NOMO-1 treated with dmso at 0.1 percent for 144 hours (cell line): ENCODE data around the gene ELOF1.
A peak's percentile ranks its signal among the peaks of the same experiment; 100 is the strongest.

Source experiments
- DNase-seq: peaks from one replicate; lab custom pipeline; 2025; ENCODE audit not compliant: unreplicated experiment; lab: John Stamatoyannopoulos, UW

Gene ELOF1

DNA sequence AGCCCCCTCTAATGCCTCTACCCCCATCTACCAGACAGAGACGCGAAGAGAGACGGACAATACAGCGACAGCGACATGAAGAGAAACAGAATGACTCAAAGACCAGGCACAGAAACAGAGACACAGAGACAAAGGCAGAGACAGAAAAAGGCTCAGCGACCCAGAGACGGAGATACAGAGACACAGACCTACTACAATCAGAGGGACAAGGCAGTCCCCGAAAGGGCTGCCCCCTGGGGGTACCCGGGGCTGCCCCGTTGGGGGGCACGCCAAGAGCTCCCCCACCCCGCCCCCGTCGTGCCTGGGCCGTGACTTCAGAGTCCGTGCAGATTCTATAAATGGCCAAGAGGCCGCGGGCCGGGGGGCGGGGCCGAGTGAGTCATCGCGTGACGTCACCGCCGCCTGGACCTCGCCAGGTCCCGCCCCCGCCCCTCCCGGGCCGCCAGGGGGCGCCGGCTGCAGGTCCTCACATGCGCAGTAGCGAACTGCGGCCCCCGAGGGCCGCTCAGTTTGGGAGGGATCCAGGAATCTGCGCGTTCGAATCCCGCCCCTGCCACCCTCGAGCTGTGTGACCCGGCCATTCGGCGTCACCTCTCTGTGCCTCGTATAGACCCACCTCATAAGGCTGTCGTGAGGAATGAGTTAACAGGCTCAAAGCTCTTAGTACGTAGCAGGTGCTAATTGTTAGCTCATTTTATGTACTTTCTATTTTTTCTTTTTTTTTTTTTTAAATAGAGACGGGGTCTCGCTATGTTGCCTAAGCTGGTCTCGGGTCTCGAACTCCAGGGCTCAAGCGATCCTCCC lies 23.0 kb downstream of the ELOF1 start:
- peak; percentile 46 for DNase-seq

DNA sequence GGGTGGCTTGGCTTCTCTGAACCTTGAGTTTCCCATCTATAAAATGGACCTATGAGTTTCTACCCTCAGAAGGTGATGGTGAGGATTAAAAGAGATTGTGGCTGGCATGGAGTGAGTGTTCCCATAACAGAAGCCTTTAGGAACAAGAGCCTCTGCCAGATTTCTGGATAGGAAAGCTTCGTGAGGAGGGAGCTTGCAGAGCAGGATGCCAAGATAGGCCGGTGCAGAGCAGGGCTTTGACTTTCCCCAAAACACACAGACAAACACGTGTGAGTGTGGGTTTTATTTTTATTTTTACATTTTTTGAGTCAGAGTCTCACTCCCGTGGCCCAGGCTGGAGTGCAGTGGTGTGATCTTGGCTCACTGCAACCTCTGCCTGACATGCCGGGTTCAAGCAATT lies 24.1 kb downstream of the ELOF1 start:
- no peak for DNase-seq

DNA sequence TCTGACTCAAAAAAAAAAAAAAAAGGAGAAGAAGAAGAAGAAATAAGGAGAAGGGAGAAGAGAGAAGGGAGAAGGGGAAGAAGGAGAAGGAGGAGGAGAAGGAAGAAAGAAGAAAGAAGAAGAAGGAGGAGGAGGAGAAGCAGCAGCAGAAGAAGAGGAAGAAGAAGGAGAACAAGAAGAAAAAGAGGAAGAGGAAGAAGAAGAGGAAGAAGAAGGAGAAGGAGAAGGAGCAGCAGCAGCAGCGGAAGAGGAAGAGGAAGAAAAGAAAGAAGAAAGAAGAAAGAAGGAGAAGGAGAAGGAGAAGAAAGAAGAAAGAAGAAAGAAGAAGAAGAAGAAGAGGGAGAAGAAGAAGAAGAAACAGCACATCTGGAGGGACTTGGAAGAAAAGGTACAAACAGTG lies 24.5 kb downstream of the ELOF1 start:
- no peak for DNase-seq

DNA sequence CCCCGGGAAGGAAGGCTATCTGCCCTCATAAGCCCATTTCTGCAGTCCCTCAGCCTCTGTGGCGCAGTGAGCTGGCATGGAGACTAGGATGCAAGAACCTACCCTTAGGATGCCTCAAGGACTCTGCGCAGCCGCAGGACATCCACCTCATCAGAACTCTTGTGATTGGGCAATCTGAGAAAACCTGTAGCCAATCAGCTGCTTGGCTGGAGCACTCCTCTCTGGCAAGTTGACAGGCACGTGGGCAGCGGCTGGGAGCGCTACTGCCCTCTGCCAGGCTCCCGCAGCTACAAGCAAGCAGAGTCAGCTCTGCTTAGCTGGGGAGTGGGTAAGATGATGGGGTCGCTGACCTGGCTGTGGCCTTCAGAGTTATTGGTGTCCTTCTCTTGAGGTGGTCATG lies 28.6 kb downstream of the ELOF1 start:
- DNase-seq: peak; percentile 8

DNA sequence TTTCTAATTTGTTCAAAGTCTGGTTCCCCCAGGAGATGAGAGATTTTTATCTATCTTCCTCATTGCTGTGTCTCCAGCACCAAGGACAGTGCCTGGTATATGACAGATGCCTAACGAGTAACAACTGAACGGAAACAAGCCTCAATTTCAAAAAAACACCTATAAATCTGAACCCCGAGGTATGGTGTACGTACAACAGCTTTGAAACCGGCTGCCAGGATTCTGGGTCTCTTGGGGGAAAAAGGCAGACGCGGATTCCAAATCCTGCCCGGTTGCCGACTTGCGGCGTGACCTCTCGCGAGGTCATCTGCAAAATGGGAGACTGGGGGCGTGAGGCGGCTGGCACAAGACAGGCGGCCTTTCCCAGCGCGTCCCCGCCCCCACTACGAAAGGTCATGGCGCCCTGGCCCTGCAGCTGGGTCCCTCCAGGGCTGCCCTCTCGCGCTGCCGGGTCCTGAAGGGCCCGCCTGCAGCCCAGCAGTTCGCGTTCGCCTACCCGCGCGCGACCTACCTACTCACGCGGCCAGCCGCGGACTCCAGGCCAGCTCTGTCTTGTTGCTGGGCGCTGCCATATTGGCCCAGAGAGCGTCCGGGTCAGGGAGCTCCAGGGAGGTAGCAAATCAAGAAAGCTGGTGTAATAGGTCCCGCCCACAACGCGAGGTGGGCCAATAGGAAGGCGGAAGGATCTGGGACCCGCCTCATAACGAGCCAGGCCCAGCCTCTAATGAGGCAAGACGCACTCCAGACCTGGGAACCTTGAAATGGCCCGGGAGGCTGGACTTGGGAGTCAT lies 30.3 kb downstream of the ELOF1 start, which contains the start of gene ECSIT:
TSS of gene ECSIT (minus strand) at position 584 of the 791 bp plus-strand sequence. CDS start 9,964 bp downstream, outside the sequence.
- DNase-seq: peak; percentile 96

DNA sequence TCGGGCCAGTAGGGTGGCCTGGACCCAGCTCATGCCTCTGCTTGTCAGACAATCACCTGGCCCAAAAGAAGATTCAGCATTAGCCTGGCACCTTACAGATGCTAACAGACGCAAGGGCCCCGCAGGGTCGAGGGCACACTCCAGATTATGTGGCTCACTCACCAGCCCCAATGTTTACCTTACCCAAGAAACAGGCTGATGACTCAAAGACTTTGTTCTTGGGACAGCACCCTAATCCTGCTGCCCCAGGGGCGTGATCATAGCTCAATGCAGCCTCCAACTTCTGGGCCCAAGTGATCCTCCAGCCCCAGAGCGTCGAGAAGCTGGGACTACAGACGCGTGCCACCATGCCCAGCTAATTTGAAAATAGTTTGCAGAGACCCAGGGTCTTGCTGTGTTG lies 39.9 kb downstream of the ELOF1 start:
- no peak for DNase-seq

DNA sequence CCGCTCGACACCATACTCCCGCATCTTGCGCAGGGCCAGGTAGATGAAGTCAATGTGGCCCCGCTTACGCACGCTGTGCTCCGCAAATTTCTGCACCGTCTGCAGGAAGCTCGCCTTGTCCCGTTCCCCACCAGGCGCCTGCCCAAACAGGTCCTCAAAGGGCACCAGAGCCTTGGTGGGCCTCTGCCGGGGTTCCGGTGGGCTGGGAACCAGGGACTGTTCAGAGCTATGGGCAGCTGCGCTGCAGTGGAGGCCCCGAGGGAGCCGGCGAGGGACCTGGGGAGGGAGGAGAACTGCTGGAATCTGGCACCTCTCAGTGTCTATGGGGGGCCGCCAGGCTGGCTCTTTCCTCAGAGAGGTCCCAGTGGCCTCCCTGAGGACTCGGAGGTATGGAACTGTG lies 45.1 kb downstream of the ELOF1 start:
- no peak for DNase-seq

DNA sequence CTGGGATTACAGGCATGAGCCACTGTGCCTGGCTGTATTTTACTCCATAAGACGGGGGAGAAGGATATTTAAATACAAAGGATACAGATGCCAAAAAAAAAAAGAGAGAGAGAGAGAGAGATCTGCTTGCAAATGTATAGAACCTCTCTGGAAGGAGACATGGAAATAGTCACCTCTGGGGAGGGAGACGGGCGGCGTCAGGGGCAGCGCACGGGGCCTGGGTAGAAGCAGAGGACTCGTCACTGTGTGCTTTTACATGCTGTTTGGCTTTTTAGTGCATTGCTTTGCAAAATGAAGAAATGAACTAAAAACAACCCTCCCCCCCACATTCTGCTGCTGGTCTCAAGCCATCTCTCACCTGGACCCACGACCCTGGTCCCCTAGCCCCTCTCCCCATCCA lies 48.6 kb downstream of the ELOF1 start:
- DNase-seq: no peak

DNA sequence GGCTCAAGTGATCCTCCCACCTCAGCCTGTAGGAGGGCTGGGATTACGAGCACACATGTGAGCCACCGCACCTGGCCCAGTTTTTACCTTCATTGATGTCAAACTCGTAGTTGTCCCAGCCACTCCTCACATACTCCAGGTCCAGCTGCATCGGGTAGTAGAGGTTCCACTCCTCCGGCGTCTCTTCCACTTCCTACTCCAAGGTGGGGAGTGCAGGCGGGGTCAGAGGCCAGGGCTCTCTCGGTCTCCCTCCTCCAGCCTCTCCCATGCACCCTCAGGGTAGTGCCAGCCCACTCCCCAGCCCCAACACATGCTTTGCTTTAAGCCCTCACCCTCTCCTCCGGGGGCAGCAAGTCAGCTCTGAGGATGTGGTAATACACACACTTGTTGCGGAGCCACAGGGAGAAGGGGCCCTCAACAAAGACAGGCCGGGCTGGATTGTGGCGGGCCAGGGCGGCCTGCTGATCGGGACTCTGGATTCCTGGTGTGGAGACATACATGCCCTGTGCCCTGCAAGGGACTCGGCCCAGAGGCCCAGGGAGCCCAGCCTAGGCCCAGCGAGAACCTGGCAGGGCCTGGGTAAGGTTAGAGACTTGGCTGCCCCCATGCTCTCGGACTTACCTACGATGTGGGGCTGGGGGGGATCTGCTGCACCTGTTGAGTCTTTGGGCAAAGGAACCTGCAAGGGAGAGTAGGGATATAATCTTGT lies 51.5 kb downstream of the ELOF1 start:
- no peak for DNase-seq

DNA sequence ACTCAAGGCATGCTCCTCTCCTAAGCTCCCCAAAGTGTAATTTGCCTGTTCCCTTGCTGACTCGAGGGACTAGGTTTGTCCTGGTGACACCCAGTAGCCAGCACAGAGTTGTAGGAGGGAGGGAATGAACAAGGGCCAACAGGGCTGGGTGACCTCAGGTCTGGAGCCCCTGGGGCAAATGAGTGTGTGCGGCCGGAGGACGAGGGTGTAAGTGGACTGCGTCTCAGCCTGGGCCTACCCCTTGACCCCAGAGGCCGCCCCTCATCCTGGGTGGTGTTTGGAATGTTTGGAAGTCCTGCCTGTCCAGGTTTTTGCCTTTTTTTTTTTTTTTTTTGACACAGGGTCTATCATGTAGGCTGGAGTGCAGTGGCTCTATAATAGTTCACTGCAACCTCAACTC lies 52.1 kb downstream of the ELOF1 start:
- DNase-seq: no peak

DNA sequence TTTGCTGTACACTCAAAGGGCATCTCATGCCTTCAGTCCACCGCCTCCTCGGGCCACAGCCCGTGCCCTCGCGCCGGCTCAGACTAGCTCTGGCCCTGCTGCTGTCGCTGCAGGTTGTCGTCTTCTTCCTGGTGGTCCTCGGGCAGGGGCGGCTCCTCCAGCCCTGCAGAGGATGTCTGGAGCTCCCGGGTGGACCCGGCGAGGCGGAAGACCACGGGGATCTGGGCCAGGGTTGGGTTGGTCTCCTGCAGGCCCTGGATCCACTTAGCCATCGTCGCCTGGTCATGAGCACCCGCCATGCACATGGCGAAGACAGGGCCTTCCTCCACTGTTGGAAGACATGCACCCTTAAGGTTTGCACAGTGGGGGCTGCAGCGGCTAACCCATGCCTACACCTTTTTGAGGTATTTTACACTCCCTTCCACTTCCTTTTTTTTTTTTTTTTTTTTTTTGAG lies 52.9 kb downstream of the ELOF1 start:
- peak; percentile 56 for DNase-seq

DNA sequence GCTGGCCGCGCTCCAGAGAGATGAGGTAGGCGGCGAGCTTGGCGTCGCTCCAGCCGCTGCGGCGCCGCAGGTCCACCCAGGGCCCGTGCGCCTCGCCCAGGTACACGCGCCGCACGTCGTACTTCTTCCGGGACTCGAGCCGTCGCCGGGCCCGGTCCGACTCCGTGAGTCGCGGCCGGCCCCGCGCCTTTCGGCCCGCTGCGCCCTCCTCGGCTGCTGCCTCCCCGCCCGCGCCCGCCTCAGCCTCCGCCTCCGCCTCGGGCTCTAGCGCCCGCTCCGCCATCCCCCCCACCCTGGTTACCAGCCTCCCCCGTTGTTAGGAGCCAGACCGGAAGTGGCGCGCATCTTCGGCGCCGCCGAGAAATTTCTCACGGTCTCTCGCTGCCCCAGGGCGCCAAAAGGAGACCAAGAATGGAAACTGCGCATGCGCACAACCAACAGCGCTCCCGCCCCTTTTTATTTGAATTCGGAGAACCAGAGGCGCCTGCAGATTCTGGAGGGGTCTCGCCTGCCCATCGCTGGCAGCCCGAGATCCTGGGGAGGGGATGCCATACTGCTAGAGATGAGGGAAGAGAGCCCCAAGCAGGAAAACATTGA lies 53.4 kb downstream of the ELOF1 start, which contains the start of gene ZNF653:
TSS of gene ZNF653 (minus strand) at position 336 of the 597 bp plus-strand sequence. CDS start at position 283, 53 bp downstream.
- DNase-seq: peak; percentile 94

DNA sequence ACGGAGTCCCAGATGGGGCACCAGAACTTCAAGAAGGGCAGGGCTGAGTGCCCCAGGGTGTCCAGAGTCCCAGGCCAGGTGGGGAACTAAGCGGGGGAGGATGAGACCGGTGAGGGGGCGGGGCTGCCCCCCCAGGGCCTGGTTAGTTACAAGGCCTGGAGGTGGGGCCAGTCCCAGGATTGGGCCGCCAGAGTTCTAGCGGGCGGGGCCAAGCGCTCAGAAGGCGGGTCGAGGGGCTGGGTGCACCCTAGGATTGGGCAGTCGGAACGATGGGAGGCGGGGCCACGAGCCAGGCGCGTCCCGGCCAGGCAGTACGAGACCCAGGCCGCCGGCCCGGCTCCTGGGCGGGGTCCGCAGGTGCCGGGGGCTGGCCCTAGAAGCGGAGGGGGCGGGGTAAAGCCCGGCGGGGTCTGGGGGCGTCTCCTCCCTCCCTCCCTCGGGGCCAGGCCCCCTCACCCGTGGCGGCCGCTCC lies 54.0 kb downstream of the ELOF1 start:
- peak; percentile 90 for DNase-seq

DNA sequence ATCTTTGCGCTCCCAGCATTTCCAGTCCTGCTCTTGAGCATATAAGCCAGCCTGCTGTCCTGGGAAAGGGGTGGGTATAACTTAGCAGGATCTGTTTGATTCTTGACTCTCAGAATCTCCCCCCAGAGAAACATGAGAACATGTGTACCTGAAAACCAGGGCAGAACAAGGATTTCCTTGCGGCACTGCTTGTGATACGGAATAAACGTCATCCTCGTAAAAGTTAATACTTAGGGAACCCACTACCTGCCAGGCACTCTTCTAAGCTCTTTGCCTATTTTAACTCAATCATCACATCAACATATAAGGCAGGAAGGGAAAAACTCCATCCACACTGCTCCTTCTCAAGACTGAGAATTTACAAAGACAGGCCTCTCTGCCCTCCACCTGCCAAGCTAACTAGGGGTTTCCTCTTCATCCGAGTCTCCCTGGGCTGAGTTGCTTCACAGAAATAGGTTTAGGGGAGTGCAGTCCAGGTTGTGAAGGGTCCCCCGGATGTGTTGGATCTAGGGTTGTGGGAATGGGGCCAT lies 54.5 kb downstream of the ELOF1 start:
- DNase-seq: no peak
